Stimulated activated CD8-positive, alpha-beta memory T cell treated with anti-CD3 and anti-CD28 coated beads, Interleukin-4, amount 100 ng/mL, for 24 hours (primary cell): ENCODE measurements around the gene EXOSC5.
"Not testable (repeated sequence)": the region's sequence is repeated elsewhere in the genome, so short reads cannot be mapped to it uniquely, and the experiment has no call there.

Experiments
- DNase-seq: peaks from one replicate; pipeline ENCODE4 v3.0.0-alpha.2; 2020; ENCODE audit warnings: low read depth

Gene EXOSC5

DNA sequence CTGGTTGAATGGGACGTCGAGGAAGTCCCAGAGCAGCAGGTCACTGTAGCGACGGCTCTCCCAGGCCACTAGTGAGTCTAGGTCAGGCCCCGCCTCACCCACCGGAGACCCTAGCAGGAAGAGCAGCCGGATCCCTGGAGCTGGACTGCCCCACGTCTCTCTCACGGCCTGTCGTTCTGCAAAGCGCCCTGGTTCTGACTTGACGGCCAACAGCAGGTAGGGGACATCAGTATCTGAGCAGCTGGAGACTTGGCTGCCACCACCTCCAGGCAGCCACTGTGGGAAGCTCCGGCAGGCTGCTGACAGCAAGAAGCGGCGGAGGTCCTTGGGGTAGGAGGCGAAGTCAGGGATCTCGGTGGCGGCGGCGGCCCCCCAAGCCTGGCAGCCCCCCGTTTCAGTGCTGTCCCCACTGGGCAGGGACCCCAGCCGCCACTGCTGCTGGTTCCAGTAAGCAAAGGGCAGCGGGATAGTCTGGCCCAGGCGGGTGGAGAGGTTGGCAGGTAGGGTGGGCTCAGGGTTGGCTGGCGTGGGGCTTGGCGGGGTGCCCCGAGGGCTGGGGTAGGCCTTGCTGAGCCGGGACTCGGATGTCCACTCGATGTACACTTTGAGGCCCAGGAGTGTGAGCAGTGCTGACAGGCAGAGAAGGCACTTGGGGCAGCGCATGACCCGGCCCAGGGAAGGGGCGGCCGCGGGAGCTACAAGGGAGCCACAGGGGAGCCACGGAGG lies 29.1 kb upstream of the EXOSC5 start:
- no peak for DNase-seq

DNA sequence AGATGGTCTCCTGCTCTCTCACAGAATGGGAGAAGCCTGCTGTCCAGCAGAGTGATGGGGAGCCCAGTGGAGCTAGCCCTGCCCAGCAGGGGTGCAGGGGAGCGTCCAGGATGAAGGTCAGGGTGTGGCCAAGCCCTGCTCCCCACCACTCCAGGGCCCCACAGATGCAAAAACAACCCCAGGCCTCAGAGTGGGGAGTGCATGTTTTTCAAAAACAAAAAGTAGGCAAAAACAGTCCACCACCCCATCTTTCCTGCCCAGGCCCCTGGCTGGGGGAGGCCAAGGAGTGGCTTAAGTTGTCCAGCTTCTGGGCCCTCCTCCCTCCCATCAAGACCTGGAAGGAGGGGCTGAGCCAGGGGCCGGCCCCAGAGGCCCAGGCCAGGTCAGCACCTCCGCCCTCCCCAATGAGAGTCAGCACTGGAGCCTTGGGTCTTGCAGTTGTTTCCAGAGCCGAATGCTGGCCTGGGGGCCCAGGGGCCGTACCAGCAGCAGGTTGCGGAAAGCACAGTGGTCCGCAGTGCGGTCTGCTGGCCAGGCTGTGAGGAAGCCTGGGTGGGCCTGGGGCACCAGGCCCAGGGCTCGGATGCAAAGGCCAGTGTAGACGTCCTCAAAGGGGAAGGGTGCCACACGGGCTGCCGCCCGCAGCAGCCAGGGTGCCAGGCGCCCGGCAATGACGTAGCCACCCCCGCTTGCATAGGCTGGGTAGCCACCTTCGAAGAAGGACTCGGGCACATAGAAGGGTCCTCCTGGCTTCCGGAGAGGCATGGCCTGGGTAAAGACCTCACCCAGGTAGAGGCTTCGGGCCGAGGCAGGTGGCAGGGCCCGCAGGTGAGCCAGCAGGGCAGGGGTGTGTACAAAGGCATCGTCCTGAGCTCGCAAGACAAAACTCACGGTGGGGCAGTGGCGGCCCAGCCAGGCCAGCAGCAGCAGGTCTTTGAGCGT lies 28.3 kb upstream of the EXOSC5 start:
- no peak for DNase-seq

DNA sequence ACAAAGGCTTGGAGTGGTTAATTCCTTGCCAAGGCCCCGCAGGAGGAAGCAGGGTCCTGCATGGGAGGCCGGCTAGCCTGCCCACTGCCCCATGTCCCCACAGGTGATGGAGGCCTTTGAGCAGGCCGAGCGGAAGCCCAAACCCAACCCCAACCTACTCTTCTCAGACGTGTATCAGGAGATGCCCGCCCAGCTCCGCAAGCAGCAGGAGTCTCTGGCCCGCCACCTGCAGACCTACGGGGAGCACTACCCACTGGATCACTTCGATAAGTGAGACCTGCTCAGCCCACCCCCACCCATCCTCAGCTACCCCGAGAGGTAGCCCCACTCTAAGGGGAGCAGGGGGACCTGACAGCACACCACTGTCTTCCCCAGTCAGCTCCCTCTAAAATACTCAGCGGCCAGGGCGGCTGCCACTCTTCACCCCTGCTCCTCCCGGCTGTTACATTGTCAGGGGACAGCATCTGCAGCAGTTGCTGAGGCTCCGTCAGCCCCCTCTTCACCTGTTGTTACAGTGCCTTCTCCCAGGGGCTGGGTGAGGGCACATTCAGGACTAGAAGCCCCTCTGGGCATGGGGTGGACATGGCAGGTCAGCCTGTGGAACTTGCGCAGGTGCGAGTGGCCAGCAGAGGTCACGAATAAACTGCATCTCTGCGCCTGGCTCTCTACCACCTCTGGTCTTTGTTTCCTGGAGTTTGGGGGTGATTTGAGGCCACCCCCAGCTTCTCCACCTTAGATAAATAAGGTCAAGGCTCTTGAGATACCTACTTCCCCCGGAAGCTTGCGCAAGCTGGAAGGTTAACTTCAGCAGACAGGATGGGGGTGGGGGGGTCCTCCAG lies 27.4 kb upstream of the EXOSC5 start:
- no peak for DNase-seq

DNA sequence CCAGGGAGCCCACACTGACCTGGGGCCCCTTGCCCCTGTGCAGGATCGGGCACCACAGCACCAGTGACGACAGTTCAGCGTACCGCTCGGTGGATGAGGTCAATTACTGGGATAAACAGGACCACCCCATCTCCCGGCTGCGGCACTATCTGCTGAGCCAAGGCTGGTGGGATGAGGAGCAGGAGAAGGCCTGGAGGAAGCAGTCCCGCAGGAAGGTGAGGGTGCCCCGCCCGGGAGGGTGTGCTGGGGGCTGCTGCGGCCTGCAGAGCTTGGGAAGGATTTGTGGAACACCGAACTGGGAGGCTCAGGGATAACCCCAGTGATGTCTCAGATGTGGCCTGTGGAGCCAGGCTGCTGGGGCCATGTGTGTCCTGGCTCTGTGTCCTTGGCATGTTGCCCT lies 25.8 kb upstream of the EXOSC5 start:
- DNase-seq = no peak

DNA sequence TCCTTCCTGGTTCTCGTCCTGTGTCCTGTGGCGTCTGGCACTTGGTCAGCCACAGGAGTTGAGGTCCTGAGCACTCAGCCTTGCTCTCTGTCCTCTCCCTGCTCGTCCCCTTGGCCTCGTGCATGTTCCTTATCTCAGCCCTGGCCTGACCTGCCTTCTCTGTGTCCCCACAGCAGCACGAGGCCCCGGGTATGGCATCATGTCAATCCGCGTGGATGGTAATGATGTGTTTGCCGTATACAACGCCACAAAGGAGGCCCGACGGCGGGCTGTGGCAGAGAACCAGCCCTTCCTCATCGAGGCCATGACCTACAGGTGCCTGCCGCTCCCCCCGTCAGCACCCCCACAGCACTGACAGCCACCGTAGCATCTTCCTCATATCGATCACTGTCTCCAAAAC lies 25.3 kb upstream of the EXOSC5 start:
- no peak for DNase-seq

DNA sequence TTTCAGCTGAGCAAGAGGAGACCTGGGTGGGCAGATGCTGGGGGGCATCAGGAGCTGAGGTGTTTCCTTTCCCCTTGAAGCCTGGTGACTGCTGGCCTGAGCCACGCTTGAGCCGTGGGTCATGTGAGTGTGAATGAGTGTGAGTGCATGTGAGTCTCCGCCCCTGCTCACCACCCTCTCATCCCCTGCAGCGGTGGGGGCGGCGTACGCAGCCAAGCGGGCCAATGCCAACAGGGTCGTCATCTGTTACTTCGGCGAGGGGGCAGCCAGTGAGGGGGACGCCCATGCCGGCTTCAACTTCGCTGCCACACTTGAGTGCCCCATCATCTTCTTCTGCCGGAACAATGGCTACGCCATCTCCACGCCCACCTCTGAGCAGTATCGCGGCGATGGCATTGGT lies 24.8 kb upstream of the EXOSC5 start:
- DNase-seq = no peak

DNA sequence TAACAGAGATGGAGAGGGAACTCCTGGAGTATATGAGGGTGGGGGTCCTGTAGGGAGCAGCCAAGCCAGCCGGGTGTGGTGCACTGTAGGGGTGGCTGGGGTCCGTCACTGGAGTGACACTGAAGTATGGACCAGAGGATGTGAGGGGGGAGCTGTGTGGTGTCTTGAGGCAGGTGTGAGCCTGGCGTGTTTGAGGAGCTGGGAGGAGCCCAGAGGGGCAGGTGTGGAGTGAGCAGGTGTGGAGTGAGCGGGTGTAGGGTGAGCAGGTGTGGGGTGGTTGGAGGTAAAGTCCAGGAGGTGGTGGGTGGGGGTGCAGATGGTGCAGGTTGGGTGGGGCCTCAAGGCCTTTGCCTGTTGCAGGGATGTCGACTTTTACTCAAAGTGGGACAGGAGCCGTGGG lies 24.2 kb upstream of the EXOSC5 start:
- no peak for DNase-seq

DNA sequence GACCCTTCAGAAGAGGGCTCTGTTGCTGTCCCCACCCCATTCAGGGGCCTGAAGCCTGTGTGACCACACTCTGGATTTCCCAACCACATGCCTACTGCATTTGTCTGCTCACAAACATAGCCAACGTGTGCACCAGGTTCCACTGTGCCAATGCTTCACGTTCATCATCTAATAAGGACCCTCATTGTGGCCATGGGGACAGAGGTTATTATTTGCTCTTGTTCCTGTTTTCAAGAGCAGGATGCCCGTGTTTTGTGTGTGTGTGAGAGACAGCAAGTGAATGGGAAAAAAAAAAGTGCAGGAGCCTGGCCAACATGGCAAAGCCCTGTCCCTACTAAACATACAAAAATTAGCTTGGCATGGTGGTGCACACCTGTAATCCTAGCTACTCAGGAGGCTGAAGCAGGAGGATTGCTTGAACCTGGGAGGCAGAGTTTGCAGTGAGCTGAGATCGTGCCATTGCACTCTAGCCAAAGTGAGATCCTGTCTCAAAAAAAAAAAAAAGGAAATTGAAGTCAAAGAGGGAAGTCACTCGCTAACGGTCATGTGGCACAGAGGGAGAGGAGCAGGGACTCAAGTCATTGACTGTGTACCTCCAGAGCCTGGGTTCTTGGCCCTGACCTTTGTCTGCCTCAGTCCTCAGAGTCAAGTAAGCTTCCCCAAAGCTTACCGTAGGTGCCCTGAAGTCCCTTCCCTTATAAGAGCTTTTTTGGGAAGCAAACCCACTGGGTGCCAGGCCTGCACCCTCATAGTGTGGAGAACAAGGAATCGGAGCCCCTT lies 23.1 kb upstream of the EXOSC5 start:
- DNase-seq = no peak

DNA sequence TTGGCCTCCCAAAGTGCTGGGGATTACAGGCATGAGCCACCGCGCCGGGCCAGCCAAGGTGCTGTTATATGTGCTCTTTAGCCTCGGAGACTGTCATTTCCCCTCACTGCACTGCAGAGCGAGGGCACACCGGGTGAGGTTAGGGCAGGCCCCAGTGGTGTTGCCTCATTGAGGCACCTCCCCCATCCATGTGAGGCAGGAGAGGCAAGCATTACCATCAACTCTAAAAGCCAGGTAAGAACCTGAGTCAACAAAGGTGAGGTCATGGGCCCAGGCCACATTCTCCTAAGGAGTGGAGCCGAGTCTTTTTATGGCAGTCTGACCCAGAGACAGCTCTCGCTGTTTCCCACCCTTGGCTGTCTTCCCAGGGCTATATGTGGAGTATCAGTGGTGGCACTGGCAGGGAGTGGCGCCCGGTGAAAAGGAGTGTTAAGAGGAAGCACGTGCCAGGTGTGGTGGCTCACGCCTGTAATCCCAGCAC lies 19.1 kb upstream of the EXOSC5 start:
- no peak for DNase-seq

DNA sequence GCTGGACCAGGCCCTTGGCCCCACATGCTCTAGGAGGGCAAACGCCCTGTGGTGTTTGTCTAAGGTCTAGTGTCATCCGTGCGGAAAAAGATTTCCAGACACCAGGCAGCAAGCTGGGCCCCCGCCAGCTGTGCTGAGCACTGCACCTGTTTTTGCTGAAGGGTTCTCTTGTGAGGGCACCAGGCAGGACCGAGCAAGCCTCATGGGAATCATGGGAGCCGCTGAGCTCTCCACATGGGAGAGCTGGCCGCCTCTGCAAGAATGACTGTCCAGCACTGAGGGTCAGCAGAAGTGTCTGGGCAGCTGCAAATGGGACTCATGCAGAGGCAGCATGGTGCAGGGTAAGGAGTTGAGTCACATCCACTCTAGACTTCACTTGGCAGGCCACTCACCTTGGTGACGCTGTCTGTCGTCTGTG lies 18.0 kb upstream of the EXOSC5 start:
- DNase-seq = no peak

DNA sequence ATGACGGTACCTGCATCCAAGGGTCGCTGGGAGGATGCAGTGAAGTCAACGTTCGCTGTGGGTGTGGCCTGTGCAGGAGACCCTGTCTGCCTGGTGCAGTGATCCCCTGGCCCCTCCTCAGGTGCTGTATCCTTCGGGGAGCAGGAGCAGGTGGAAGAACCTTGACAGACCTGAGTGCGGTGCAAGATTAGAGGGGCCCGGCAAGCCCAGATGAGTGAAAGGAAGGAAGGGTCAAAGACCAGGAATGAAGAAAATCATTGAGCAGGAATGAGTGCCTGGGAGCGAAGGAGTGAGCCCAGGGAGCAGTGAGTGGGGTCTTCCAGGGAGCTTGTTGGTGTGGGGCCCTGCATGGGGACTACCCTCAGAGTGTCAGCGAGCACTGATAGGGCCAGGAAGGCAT lies 17.3 kb upstream of the EXOSC5 start:
- DNase-seq = no peak

DNA sequence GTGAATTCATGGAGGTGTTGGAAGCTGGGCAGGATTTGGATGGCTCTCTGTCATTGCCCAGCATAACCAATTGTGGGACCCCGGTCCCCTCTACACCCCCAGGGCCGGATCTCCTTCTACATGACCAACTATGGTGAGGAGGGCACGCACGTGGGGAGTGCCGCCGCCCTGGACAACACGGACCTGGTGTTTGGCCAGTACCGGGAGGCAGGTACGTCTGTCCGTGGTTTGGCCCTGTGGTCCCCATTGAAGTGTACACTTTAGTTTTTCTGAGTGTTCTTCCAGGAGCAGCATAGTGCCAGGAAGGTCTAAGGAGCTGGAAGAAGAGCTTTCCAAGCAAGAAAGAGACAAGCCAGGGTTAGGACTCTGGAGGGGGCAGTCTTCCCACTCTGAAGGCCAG lies 16.8 kb upstream of the EXOSC5 start:
- DNase-seq = no peak

DNA sequence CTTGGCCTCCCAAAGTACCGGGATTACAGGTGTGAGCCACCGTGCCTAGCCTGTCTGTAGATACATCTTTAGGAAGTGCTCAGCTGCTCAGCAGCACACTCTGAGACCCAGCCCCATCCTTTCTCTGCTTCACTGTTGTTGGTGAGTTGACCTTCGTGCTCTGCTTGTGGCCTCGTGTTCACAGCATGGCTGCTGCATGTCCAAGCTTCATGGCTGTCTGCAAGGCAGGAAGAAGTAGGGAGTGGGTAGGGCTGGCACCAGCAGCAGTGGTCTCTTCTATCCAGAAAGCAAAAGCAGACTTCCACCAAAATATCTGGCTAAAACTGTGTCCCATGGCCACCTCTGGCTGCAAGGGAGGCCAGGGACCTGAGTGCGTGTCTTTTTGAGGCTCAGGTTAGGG lies 15.8 kb upstream of the EXOSC5 start:
- no peak for DNase-seq

DNA sequence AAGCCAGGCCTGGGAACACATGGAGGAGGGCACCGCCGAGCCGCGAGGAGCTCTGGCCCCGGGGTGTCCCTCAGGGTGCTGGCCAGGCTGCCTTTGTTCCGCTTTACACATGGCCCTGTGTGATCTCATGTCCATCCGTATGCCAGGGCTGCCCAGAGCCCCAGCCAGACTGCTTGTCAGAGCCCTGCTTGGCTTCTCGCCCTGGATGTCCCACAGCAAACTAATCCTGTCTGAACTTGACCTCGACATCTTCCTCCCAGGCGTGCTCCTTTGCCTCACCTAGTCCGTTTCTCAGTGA lies 14.8 kb upstream of the EXOSC5 start:
- no peak for DNase-seq

DNA sequence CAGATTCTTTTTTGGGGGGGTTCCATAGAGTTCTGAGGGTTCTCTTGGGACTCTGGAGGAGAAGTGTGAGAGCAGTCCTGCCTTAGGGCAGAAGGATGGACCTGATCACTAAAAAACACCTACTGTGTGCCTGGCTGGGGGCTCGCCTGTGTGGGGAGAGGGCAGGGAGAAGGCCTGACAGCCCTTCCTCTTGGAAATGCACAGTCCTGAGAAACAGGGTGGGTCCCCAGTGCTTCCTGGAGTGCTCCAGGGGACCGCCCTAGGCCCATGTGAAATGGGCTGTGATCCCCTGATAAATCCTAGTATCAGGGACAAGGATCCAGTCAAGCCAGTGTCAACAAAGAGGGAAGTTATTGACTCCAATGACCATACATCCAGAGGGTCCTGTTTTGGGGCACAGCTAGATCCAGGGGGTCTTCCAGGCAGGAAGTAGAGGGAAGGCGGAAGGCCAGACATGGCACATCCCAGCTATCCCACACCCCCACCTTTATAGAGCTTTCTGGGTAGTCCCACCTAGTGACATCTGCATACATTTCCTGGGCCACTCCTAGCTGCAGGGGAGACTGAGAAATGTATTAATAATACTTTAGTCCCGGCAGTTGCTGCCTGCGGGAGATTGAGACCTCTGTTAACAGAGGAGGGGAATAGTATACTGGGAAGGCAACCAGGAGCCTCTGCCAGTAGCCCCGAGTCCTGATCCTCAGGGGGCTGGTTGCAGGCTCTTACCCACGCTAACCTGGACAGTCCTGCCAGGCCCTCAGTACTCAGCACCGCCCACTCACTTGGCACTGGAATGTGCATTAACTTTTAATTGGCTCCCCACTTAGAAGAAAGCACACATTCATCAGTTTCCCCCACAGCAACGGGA lies 14.2 kb upstream of the EXOSC5 start:
- DNase-seq = no peak

DNA sequence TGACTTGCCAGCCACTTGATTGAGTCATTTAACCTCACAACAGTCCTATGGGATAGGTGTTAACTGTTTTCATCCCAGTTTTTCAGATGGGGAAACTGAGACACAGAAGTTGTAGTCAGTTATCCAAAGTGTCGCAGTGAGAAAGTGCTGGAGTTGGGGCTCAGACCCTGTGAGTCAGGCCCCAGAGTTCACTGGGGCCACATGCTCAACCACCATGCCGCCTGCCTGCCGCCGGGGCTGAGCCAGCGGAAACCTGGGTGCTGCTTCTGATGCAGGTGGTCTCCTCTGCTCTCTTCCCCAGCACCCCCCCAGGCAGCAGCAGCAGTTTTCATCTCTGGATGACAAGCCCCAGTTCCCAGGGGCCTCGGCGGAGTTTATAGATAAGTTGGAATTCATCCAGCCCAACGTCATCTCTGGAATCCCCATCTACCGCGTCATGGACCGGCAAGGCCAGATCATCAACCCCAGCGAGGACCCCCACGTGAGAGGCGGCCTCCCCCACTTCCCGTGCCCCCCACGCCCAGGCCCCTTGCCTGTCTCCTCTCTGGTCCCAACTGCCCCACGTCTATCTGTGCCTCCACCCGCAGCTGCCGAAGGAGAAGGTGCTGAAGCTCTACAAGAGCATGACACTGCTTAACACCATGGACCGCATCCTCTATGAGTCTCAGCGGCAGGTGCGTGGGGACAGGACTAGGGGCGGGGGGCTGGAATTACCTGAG lies 13.3 kb upstream of the EXOSC5 start:
- DNase-seq = no peak

DNA sequence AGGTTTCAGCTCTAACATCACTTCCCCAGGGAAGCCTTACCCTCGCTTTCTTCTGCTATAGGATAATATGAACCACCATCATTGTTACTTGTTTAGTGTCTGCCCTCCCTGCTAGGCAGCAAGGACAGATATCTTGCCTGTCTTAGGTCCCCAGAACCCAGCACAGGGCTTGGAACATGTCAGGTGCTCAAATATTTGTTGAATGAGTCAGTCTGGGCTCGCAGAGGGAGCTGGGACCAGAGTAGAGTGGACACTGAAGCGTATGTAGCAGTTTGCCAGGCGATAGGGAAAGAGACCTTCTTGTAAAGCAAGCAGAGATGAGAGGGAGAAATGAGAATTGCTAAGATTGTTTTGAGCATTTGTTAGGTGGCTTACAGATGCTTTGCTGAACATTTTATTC lies 12.1 kb upstream of the EXOSC5 start:
- DNase-seq = no peak

DNA sequence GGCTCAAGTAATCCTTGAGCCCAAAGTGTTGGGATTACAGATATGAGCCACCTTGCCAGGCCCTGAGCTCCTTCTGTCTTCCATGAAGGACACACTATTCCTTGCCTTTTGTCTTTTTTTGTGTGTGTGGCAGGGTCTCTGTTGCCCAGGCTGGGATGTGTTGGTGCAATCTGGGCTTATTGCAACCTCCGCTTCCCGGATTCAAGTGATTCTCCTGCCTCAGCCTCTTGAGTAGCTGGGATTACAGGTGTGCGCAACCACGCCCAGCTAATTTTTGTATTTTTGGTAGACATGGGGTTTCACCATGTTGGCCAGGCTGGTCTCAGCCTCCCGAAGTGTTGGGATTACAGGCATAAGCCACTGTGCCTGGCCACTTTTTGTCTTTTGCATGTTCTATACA lies 11.7 kb upstream of the EXOSC5 start:
- not testable (repeated sequence) for DNase-seq

DNA sequence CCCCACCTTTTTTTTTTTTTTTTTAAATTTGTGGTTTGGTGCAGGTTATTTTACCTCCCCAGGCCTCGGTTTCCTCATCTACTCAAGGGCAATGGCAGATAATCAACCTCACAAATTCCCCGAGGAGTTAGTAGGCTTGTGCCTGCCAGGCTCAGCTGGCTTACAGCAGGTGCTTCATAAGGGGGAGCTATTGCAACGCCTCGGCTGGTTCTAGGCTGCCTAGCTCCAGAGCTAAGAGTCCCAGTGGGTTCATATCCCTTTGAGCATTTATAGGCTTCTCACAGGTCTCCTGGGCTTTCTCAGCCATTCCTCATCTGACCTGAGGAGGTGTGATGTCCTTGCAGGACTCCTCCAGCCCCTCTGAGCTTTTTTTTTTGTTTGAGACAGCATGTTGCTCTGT lies 11.1 kb upstream of the EXOSC5 start:
- DNase-seq = no peak

DNA sequence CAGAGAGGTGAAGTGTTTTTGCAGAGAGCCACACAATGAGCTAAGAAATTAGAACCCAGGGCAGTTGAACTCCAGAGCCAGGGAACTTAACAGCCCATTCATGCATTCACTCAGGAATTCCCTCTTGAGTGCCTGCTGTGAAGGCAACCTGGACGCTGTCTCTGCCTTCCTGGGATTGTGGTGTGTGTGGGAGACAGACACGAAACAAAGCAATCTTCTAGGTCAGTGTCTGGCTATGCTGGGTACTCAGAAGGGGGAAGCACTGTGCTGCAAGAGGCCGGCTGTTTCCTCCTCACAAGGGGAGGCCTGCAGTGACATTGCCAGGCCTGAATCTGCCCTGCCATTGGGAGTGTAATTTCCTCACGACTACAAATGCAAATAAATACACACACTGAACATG lies 10.1 kb upstream of the EXOSC5 start:
- no peak for DNase-seq
